ENCODE data around the gene OMP. TPM values are rescaled to one million over a fixed set of nuclear protein-coding genes. Genes with fewer than 3 reads are reported as not detected.

The OMP gene
- total RNA-seq, 1 donor from 2014 or later, result not detected

DNA sequence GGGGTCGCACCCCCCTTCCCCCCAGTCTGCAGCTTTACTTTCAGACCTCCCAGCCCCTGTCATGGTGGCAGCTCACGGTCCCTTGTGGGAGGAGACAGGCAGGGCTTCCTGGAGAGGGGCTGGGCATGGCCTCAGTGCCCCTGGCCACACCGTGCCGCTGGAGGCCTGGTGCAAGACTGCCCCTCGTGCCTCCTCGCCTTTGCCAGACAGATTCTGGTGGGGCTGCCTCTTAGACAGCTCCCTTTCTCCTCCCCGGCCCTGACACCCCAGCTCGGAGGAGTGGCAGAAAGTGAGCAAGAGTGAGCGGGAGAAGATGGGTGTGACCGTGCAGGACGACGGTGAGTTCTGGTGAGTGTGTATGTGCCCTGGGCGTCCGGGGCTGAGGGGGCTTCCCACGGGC lies 13.3 kb downstream of the OMP start:
- FAIRE-seq, result no peak
- H3K27me3 ChIP-seq (ENCODE audit: control insufficient read depth, insufficient read depth, low read length), result no peaks in the 10 kb centered on the region
- H3K4me3 ChIP-seq (ENCODE audit: low read depth, low read length), result no peak overlapping the region
- H3K36me3 ChIP-seq (ENCODE audit: control insufficient read depth, insufficient read depth, low read length), result no peaks in the 10 kb centered on the region
- DNase-seq (ENCODE audit: low read depth), result no peak
- TF ChIP-seq, protein P1, sequence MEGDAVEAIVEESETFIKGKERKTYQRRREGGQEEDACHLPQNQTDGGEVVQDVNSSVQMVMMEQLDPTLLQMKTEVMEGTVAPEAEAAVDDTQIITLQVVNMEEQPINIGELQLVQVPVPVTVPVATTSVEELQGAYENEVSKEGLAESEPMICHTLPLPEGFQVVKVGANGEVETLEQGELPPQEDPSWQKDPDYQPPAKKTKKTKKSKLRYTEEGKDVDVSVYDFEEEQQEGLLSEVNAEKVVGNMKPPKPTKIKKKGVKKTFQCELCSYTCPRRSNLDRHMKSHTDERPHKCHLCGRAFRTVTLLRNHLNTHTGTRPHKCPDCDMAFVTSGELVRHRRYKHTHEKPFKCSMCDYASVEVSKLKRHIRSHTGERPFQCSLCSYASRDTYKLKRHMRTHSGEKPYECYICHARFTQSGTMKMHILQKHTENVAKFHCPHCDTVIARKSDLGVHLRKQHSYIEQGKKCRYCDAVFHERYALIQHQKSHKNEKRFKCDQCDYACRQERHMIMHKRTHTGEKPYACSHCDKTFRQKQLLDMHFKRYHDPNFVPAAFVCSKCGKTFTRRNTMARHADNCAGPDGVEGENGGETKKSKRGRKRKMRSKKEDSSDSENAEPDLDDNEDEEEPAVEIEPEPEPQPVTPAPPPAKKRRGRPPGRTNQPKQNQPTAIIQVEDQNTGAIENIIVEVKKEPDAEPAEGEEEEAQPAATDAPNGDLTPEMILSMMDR (IDR thresholded peaks at IDR 0.05; ENCODE audit: insufficient read depth, low read length, severe bottlenecking), result no peak

DNA sequence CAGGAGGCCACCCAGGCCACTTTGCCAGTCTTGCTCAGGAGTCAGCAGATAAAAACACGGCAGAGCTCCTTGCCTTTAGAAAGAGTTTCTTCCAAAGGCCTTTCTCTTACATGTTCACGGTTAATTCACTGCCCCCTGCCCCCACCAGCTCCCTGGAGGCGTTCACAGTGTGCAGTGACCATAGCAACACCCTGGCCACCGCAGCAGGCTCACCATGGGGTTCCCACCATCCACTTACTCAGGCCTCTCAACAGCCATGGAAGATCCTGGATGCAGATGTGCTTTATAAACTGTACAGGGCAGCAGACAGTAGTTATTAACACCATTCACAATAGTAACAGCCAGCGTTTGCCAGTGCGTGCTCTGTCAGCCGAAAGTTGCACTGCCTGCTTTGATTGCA lies 14.9 kb downstream of the OMP start:
- H3K36me3 ChIP-seq (ENCODE audit: control insufficient read depth, insufficient read depth, low read length), result no peaks in the 10 kb centered on the region
- TF ChIP-seq, protein P1 (IDR thresholded peaks at IDR 0.05; ENCODE audit: insufficient read depth, low read length, severe bottlenecking), result no peak
- DNase-seq (ENCODE audit: low read depth) (no peak), FAIRE-seq (no peak)
- no peak overlapping the region for H3K4me3 ChIP-seq (ENCODE audit: low read depth, low read length)
- H3K27me3 ChIP-seq (ENCODE audit: control insufficient read depth, insufficient read depth, low read length), result no peaks in the 10 kb centered on the region

DNA sequence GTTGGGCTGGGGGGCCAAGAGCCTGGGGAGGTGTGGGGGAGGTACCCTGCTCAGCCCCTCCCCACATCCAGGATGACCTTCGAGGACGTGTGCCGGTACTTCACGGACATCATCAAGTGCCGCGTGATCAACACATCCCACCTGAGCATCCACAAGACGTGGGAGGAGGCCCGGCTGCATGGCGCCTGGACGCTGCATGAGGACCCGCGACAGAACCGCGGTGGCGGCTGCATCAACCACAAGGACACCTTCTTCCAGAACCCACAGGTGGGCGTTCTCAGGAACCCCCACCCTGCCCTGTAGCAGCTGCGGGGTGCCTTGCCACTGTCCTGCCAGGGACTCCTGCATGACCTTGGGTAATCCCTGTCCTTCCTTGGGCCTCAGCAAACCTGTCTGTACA lies 15.4 kb downstream of the OMP start:
- FAIRE-seq (no peak), DNase-seq (ENCODE audit: low read depth) (no peak)
- Histone ChIP-seq H3K27me3 (ENCODE audit: control insufficient read depth, insufficient read depth, low read length) (no peaks in the 10 kb centered on the region), H3K36me3 (ENCODE audit: control insufficient read depth, insufficient read depth, low read length) (no peaks in the 10 kb centered on the region), H3K4me3 (ENCODE audit: low read depth, low read length) (no peak overlapping the region)
- TF ChIP-seq, protein P1 (IDR thresholded peaks at IDR 0.05; ENCODE audit: insufficient read depth, low read length, severe bottlenecking), result no peak

DNA sequence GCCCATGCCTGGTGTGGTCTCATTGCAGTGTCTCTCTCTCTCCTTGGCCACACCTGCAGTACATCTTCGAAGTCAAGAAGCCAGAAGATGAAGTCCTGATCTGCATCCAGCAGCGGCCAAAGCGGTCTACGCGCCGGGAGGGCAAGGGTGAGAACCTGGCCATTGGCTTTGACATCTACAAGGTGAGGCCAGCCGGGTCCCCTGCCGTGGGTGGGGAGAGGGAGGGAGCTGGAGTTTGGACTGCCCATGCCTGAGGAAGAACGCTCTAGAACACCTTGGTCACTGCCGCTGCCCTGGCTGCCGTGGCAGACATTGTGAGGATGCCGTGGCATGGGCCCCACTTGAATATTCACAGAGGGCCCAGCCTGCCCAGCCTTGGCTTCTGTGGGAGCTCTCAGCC lies 16.3 kb downstream of the OMP start:
- DNase-seq (ENCODE audit: low read depth) (no peak), FAIRE-seq (no peak)
- H3K4me3 ChIP-seq (ENCODE audit: low read depth, low read length), result no peak overlapping the region
- no peaks in the 10 kb centered on the region for H3K27me3 ChIP-seq (ENCODE audit: control insufficient read depth, insufficient read depth, low read length)
- TF ChIP-seq, protein P1 (IDR thresholded peaks at IDR 0.05; ENCODE audit: insufficient read depth, low read length, severe bottlenecking), result no peak
- no peaks in the 10 kb centered on the region for H3K36me3 ChIP-seq (ENCODE audit: control insufficient read depth, insufficient read depth, low read length)

DNA sequence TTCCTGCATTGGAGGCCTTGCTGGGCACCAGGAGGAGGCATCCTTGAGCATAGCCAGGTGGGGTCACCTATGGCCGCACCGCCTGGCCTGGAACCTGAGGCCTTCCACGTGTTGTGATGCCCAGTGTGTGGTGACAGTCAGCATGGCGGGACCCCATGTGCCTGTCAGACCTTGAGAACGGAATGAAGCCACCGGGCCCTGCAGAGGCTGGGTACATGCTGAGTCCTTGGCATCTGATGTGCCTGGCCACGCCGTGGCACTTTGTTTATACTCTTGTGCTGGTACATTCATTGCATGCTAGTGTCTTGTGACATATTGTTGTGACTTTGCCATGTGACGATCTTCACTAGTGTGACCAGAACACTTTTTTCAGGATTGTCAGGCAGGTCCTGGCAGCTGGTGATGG lies 16.9 kb downstream of the OMP start:
- DNase-seq (ENCODE audit: low read depth), result no peak
- FAIRE-seq, result no peak
- TF ChIP-seq, protein P1 (IDR thresholded peaks at IDR 0.05; ENCODE audit: insufficient read depth, low read length, severe bottlenecking), result no peak
- H3K27me3 ChIP-seq (ENCODE audit: control insufficient read depth, insufficient read depth, low read length), result no peaks in the 10 kb centered on the region
- no peak overlapping the region for H3K4me3 ChIP-seq (ENCODE audit: low read depth, low read length)
- H3K36me3 ChIP-seq (ENCODE audit: control insufficient read depth, insufficient read depth, low read length), result no peaks in the 10 kb centered on the region

DNA sequence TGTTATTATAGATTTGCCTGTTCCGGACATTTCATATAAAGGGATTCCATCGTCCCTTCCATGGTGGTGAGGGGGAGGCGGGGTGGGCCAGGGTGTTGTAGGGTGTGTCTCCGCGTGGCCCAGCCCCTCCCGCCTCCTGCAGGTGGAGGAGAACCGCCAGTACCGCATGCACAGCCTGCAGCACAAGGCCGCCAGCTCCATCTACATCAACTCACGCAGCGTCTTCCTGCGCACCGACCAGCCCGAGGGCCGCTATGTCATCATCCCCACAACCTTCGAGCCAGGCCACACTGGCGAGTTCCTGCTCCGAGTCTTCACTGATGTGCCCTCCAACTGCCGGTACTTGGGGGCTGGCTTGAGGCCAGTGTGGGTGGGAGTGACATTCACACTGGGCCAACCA lies 17.9 kb downstream of the OMP start:
- TF ChIP-seq, protein P1 (IDR thresholded peaks at IDR 0.05; ENCODE audit: insufficient read depth, low read length, severe bottlenecking), result no peak
- H3K27me3 ChIP-seq (ENCODE audit: control insufficient read depth, insufficient read depth, low read length), result no peaks in the 10 kb centered on the region
- no peaks in the 10 kb centered on the region for H3K36me3 ChIP-seq (ENCODE audit: control insufficient read depth, insufficient read depth, low read length)
- no peak overlapping the region for H3K4me3 ChIP-seq (ENCODE audit: low read depth, low read length)
- FAIRE-seq, result no peak
- no peak for DNase-seq (ENCODE audit: low read depth)
